OCI-LY1 (cell line): ENCODE data around the gene NACC2.

ENCODE experiments used
- H2AFZ ChIP-seq: fragments of 200-600 bp; sonication (generic), shearing (Covaris generic); 2 replicates; pipeline ENCODE4 v1.6.0; 2014; ENCODE audit warnings: antibody characterized with exemption, mild to moderate bottlenecking, low read length
- H3F3A ChIP-seq: fragments of 200-600 bp; sonication (generic), shearing (Covaris generic); 2 replicates; pipeline ENCODE4 v1.6.0; 2014; ENCODE audit warnings: mild to moderate bottlenecking, antibody characterized with exemption, low read length, moderate library complexity; ENCODE audit not compliant: insufficient read depth
- H3K27ac ChIP-seq: fragments of 200-600 bp; sonication (generic); 2 replicates; pipeline ENCODE4 v1.5.1; 2014; ENCODE audit warnings: low read length, mixed run types, mild to moderate bottlenecking, low read depth; ENCODE audit not compliant: poor library complexity, severe bottlenecking
- H3K27me3 ChIP-seq: fragments of 200-600 bp; sonication (generic); 2 replicates; pipeline ENCODE4 v1.6.0; 2014; ENCODE audit warnings: antibody characterized with exemption, mild to moderate bottlenecking, low read length, moderate library complexity; ENCODE audit not compliant: insufficient read depth
- H3K36me3 ChIP-seq: fragments of 200-600 bp; sonication (generic); 2 replicates; pipeline ENCODE4 v1.6.1; 2014; ENCODE audit warnings: mild to moderate bottlenecking, antibody characterized with exemption, low read length, moderate library complexity, mixed read lengths; ENCODE audit not compliant: insufficient read depth
- H3K4me1 ChIP-seq: fragments of 200-600 bp; sonication (generic); 2 replicates; pipeline ENCODE4 v1.5.1; 2014; ENCODE audit warnings: mild to moderate bottlenecking, low read length, moderate library complexity; ENCODE audit not compliant: insufficient read depth, severe bottlenecking
- H3K4me2 ChIP-seq: fragments of 200-600 bp; sonication (generic), shearing (Covaris generic); 2 replicates; pipeline ENCODE4 v1.6.1; 2014; ENCODE audit warnings: low read length
- H3K4me3 ChIP-seq: fragments of 200-600 bp; sonication (generic); 2 replicates; pipeline ENCODE4 v1.5.1; 2014; ENCODE audit warnings: low read length, low read depth, mild to moderate bottlenecking, mixed read lengths; ENCODE audit not compliant: poor library complexity, severe bottlenecking
- H3K79me2 ChIP-seq: fragments of 200-600 bp; shearing (Covaris generic); 2 replicates; pipeline ENCODE4 v1.6.1; 2016; ENCODE audit warnings: mixed run types, low read length, mixed read lengths; ENCODE audit not compliant: insufficient read depth
- H3K9ac ChIP-seq: fragments of 200-600 bp; sonication (generic), shearing (Covaris generic); 2 replicates; pipeline ENCODE4 v1.6.1; 2014; ENCODE audit warnings: mild to moderate bottlenecking, low read length, mixed read lengths
- H3K9me2 ChIP-seq: fragments of 200-600 bp; sonication (generic), shearing (Covaris generic); 2 replicates; pipeline ENCODE4 v1.6.1; 2014; ENCODE audit warnings: low read depth, mild to moderate bottlenecking, low read length, mixed read lengths
- H3K9me3 ChIP-seq: fragments of 200-600 bp; shearing (Covaris generic); 2 replicates; pipeline ENCODE4 v1.6.1; 2014; ENCODE audit warnings: low read length, mixed read lengths
- H4K20me1 ChIP-seq: fragments of 200-600 bp; sonication (generic), shearing (Covaris generic); 2 replicates; pipeline ENCODE4 v1.6.0; 2016; ENCODE audit warnings: mild to moderate bottlenecking, low read length; ENCODE audit not compliant: insufficient read depth
- CTCF ChIP-seq: fragments of 200-600 bp; sonication (generic), shearing (Covaris generic); IDR thresholded peaks from 2 replicates; pipeline ENCODE4 v1.5.1; 2017; ENCODE audit warnings: mild to moderate bottlenecking, antibody characterized with exemption, low read length, moderate library complexity, mixed read lengths
- EZH2 ChIP-seq: fragments of 200-600 bp; sonication (generic), shearing (Covaris generic); IDR thresholded peaks from 2 replicates; pipeline ENCODE4 v1.8.0; 2017; ENCODE audit warnings: borderline replicate concordance, mixed run types, mild to moderate bottlenecking, antibody characterized with exemption, low read length, moderate library complexity, mixed read lengths

The NACC2 gene

DNA sequence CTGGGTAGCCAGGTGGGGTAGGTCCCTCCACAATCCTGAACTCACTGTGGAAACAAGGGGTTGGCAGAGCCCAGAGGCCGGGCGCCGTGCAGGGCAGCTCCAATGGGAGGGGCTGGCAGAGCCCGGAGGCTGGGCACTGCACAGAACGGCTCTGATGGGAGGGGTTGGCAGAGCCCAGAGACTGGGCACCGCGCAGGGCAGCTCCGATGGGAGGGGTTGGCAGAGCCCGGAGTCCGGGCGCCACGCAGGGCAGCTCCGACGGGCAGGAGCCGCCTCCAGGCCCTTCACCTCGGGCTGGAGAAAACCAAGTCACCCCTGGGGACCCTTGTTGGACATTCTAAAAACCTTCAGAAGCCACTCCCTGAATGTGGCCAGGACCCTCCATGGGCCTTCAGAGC is 9.3 kb downstream of the NACC2 start:
- Histone ChIP-seq H3K9me3 (no peaks in the 10 kb centered on the region), H3F3A (no peaks in the 10 kb centered on the region), H3K79me2 (no peaks in the 10 kb centered on the region), H3K9ac (no peak overlapping the region), H3K4me1 (no peaks in the 10 kb centered on the region), H3K36me3 (no peaks in the 10 kb centered on the region), H3K27ac (no peak overlapping the region), H3K9me2 (no peaks in the 10 kb centered on the region), H4K20me1 (no peaks in the 10 kb centered on the region), H3K4me3 (no peak overlapping the region), H3K27me3 (peaks cover 12% of the 10 kb centered on the region; the same call in 1 of the 2 replicates), H3K4me2 (no peak overlapping the region), H2AFZ (no peak overlapping the region)
- TF ChIP-seq EZH2: no peak
- TF ChIP-seq CTCF: no peak

GRCh38 chr9:136084063-136084944 is 10.8 kb downstream of the NACC2 start:
- no peaks in the 10 kb centered on the region for H3K36me3 ChIP-seq
- H4K20me1 ChIP-seq: no peaks in the 10 kb centered on the region
- H3K9ac ChIP-seq: no peak overlapping the region
- H3K4me2 ChIP-seq: no peak overlapping the region
- no peaks in the 10 kb centered on the region for H3K9me3 ChIP-seq
- H3K4me1 ChIP-seq: no peaks in the 10 kb centered on the region
- TF ChIP-seq CTCF (no peak), EZH2 (no peak)
- H3K4me3 ChIP-seq: no peak overlapping the region
- no peak overlapping the region for H3K27ac ChIP-seq
- no peaks in the 10 kb centered on the region for H3K9me2 ChIP-seq
- H3K27me3 ChIP-seq: peaks cover 12% of the 10 kb centered on the region; the same call in 1 of the 2 replicates
- H2AFZ ChIP-seq: no peak overlapping the region
- H3F3A ChIP-seq: no peaks in the 10 kb centered on the region
- no peaks in the 10 kb centered on the region for H3K79me2 ChIP-seq

DNA sequence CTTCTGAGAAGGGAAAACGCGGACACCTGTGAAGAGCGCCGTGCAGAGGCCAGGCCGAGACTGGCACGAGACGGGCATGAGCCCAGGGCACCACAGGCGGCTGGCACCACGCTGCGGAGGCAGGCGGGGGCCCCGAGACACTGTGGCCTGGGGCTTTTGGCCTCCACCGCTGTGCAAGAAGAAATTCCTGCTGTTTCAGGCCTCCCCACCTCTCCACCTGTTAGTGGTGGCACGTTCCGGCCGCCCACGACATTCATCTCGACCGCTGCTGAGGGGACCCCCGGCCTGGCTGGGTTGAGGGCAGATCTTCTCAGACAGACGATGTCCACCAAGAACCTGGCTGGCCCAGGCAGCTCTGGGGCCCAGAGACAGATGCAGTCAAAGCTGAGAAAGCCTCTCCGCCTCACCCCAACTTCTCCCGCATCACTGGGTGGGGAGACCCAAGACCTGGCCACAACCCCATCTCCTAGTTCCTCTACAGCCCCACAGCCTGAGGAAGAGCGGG is 11.5 kb downstream of the NACC2 start:
- Histone ChIP-seq H3K27ac (no peak overlapping the region), H3K9me2 (no peaks in the 10 kb centered on the region), H3K4me2 (no peak overlapping the region), H3K9ac (no peak overlapping the region), H3K36me3 (no peaks in the 10 kb centered on the region), H4K20me1 (no peaks in the 10 kb centered on the region), H3K27me3 (peaks cover 12% of the 10 kb centered on the region; the same call in 1 of the 2 replicates), H2AFZ (no peak overlapping the region), H3F3A (no peaks in the 10 kb centered on the region), H3K4me1 (no peaks in the 10 kb centered on the region), H3K9me3 (no peaks in the 10 kb centered on the region), H3K4me3 (no peak overlapping the region), H3K79me2 (no peaks in the 10 kb centered on the region)
- no peak for TF ChIP-seq EZH2
- TF ChIP-seq CTCF: no peak
